Stimulated activated CD8-positive, alpha-beta memory T cell treated with anti-CD3 and anti-CD28 coated beads, Interleukin-12 subunit alpha, Interleukin-12 subunit beta, amount 100 ng/mL, for 24 hours (primary cell): ENCODE data around the gene TMEM60.

Experiments used
- DNase-seq: peaks from one replicate; pipeline ENCODE4 v3.0.0-alpha.2; 2020; ENCODE audit errors: extremely low read depth

TMEM60 gene

DNA sequence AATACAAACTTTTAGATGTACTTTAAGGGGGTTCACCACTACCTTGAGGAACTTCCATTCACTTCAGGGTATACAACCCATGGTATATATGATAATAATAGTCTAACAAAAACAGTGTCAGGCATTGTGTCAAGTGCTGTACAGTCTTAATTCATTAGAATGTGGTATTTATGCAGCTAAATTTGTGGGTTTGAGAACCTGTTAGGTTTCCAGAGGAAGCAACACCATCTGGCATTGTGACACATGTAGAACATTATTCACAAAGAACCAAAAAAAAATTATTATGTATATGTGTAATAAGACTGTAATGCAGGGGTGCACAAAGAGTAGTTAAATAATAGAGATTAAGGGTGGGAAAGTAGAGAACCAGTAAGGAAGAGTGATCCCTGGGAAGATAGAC, 26.3 kb downstream of the TMEM60 start:
- DNase-seq, result no peak

DNA sequence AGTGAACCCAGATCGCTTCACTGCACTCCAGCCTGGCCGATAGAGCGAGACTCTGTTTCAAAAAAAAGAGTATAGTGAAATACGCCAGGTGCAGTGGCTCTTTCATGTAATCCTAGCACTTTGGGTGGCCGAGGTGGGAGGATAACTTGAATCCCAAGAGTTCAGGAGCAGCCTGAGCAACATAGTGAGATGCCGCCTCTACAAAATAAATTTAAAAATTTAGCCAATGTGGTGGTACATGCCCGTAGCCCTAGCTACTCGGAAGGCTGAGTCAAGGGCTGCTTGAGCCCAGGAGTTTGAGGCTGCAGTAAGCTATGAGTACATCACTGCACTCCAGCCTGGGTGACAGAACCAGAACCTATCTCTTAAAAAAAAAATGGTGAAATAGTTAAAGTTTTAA, 27.9 kb downstream of the TMEM60 start:
- no peak for DNase-seq

DNA sequence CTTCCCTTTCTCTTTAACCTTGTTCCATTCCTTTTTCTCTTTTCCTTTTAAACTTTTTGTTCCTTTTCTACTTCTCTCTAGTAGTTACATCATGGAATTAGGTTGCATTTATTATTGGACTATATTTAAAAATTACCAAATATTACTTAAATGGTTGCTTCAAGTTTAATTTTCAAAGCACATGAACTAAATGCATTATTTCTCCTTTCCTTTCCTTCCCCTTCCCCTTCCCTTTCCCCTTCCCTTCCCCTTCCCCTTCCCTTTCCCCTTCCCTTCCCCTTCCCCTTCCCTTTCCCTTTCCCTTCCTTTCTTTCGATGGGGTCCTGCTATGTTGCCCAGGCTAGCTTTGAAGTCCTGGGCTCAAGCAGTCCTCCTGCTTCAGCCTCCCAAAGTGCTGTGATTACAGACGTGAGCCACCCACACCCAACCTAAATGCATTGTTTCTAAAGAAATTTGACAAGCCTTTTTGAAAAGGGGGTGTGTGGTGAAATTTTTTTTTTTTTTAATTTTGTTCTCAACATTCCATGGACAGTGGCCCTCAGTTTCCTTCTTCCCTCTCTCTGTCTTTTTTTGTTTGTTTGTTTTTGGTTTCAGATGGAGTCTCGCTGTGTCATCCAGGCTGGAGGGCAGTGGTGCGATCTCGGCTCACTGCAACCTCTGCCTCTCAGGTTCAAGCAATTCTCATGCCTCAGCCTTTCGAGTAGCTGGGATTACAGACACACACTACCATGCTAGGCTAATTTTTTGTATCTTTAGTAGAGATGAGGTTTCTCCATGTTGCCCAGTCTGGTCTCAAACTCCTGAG, 31.2 kb downstream of the TMEM60 start:
- no peak for DNase-seq

DNA sequence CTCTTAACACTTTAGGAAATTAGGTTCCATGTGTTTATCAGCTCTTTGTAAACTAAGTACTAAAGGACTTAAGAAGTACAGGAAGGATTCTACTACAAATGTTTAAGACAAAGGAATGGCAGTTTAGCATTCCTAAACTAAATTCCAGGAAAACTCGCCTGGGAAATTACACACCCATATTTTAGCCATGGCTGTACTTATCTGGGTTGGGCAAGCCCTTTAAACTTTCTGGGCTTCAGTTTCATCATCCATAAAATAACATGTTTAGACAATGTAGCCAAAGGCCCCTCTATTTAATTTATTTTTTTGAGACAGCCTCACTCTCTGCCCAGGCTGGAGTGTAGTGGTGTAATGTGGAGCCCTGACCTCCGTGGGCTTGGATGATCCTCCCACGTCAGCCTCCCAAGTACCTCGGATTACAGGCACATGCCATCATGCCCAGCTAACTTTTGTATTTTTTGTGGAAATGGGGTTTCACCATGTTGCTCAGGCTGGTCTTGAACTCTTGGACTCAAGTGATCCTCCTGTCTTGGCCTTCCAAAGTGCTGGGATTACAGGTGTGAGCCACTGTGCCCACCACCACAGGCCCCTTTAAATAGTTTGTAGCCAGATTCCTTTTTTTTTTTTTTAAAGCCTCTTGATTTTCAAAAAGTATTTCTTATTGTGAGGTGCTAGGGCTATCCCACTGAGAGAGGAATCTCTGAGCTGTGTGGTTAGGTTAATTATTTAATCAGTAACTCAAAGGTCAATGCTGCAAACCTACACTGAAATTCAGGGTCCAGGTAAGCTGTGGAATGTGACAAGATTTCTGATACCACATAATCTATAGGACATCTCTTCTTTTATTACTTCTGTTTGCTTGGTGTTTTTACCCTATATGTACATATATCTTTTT, 32.1 kb downstream of the TMEM60 start:
- DNase-seq, result no peak

DNA sequence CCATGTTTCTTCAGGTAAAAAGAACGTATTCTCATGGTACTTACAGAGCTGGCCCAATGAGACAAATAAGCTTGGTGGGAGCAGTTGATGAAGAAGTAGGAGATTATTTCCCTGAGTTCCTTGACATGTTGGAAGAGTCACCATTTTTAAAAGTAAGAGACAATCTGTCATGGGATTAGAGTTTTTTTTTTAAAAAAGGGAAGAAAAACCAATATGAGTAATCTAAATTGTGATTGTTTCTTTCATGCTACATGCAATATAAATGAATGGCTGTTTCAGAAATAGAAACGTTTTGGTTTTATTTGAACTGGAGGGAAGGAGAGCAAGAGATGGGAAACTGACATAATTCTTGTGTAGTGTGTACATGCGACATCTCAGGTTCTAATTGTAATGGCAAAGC, 32.8 kb downstream of the TMEM60 start:
- no peak for DNase-seq

DNA sequence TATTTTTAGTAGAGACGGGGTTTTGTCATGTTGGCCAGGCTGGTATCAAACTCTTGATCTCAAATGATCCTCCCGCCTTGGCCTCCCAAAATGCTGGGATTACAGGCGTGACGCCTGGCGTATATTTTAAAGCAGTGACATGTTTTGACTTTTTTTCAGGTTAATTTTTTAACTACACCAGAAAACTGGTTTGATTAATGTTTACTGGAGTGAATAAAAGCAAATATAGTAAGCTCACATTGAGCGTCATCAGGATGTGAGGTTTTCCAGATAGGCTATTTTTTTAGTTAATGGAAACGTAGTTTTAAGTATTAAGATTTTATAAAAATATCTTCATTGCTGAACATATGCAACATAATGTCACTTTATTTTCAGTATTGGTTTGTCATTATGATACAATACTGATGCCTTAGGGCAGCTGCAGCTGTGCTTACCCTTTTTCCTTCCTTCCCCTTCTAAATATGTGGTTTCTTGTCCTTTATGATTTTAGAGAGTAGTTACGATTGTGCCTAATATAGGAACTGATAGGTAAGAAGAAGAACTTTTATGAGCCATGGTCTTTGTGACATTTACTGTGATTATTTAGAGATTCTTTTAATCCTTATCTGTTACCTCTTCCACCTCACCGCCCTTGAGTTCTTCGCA, 37.3 kb downstream of the TMEM60 start:
- DNase-seq, result no peak

DNA sequence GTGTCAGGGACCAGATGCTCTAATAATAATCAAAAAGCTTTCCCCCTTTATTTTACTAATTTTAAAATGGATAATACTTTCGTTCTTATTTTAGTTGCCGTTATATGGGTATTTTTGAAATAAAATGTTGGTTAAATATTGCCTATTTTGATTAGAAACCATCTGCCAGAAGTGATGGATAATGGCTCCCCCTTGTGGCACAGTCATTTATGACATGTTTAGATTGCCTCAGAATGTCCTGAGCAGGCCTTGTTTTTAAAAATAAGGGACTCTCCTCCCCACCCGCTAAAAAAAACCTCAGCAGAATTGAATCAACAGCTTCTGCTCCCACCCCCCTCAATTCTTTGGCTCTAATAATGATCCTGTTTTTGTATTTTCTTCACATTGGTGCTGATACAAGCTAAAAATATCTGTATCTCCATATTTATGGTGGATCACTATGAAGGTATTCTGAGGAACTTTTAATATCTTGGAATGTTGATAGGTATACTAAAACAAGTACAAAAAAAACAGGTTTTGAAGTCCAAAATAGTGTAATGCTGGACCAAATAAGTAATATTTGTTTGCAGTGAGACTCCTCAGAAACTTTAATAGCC, 38.8 kb downstream of the TMEM60 start:
- DNase-seq, result peak; percentile 27

DNA sequence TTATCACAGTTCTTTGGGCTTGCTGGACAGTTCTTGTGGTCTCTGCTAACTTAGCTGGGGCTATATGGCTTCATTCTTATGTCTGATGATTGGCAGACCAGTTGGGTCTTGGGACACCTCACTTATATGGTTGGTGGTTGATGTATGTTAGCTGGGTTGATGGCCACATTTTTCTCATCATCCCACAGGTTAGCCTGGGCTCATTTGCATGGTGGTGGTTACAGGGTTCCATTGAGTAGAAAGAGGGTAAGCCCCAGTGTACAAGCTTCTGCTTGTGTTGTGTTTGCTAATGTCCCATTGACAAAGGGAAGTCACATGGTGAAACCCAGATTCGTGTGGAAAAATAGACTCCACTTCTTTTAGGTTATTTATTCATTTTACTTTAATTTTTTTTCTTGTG, 40.6 kb downstream of the TMEM60 start:
- DNase-seq, result no peak

DNA sequence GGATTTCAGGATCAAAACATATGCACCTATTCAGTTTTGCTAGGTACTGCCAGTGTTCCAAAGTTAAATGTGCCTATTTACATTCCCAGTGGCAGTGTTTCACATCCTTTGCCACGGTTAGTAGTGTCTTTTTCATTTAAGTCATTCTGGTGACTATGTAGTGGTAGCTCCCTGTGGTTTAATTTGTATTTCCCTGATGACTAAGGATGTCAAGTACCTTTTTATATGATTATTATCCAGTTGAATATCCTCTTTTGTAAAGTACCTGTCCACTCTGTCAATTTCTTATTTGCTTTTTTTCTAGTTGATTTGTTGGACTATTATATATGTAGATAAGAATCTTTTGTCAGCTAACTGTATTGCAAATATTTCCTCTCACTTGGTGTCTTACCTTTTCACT, 45.1 kb downstream of the TMEM60 start:
- no peak for DNase-seq

DNA sequence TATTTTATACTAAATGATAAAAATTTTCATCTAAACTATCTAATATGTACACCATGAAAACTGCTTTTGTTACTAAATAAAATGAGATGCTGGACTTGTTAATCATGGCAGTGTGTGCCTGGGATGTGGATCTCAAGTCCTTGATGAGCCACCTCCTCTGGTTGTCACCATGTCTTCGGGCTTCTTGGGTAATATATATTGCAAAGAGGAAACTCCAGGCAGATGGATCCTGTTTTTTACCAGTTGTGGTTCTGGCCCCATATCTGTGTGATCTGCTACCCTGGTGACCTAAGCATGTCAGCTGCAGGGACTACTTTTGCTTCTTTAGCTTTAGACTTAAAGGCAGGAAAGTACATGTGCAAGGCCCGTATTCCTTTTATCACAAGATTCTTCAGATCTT, 46.2 kb downstream of the TMEM60 start:
- DNase-seq, result no peak

DNA sequence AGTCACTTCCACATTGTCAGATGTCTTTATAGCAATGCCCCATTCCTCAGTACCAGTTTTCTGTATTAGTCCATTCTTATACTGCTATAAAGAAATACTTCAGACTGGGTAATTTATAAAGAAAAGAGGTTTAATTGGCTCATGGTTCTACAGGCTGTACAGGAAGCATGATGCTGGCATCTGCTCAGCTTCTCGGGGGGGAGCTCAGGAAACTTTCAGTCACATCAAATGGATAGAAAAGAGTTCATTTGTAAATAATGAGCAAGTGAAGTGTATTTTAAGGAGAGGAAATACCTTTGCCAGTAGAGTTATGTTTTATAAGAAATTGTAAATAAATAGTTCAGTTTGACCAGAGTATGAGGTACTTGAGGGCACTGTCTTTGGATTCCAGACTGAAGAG, 50.5 kb downstream of the TMEM60 start:
- no peak for DNase-seq

DNA sequence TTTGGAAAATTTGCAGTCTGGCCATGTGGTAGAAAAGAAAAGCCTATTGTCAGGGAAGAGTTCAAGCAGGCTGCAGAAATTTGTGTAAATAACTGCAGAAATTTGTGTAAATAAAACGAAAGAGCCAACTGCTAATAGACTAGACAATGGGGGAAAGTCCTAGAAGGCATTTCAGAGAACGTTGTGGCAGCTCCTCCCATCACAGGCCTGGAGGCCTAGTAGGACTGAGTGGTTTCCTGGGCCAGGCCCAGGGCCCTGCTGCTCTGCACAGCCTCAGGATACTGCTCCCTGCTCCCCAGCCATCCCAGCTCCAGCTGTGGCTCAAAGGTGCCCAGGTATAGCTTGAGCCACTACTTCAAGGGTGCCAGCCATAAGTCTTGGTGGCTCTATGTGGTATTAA, 51.1 kb downstream of the TMEM60 start:
- no peak for DNase-seq

DNA sequence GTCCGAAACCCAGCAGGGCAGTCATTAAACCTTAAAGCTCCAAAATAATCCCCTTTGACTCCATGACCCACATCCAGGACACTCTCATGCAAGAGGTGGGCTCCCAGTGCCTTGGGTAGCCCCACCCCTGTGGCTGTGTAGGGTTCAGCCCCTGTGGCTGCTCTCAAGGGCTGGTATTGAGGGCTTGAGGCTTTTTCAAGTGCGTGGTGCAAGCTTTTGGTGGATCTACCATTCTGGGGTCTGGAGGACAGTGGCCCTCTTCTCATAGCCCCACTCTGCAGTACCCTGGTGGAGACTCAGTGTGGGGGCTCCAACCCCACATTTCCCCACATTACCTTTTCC, 51.4 kb downstream of the TMEM60 start:
- no peak for DNase-seq

DNA sequence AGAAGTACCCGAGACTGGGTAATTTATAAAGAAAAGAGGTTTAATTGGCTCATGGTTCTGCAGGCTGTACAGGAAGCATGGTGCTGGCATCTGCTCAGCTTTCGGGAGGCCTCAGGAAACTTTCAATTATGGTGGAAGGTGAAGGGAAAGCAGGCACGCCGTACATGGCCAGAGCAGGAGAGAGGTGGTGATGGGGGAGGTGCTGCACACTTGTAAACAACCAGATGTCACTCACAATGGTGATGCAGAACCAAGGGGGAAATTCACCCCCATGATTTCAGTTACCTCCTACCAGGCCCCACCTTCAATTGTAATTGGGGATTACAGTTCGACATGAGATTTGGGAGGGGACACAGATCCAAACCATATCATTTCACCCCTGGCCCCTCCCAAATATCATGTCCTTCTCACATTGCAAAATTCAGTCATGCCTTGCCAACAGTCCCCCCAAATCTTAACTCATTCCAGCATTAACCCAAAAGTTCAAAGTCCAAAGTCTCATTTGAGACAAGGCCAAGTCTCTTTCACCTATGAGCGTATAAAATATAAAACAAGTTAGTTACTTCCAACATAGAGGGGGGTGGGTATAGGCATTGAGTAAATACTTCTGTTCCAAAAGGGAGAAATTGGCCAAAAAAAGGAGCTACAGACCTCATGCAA, 51.9 kb downstream of the TMEM60 start:
- DNase-seq, result no peak

DNA sequence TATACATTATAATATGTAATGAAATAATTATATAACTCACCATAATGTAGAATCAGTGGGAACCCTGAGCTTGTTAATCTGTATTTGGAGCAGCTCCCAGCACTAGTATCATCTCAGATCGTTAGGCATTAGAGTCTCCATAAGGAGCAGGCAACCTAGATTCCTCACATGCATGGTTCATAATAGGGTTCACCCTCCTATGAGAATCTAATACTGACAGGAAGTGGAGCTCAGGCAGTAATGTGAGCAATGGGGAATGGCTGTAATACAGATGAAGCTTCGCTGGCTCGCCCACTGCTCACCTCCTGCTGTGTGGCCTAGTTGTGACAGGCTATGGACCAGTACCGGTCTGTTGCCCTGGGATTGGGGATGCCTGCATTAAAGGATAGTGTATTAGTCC, 52.5 kb downstream of the TMEM60 start:
- no peak for DNase-seq
